GM13977 (cell line): ENCODE data around the gene FAM107A.

Experiments used
- DNase-seq: peaks from one replicate; pipeline ENCODE4 v3.0.0; 2012; ENCODE audit warnings: low spot score
- CTCF ChIP-seq: IDR thresholded peaks from 2 replicates; pipeline ENCODE4 v1.5.1; 2012; ENCODE audit warnings: mild to moderate bottlenecking, control low read depth; ENCODE audit not compliant: insufficient read depth; ENCODE audit errors: extremely low read depth, missing control alignments
- in situ Hi-C: fragments of 300-500 bp; cut with MboI; formaldehyde crosslinking; loops from one replicate; pipeline ENCODE4 v1.12.0; 2022; ENCODE audit warnings: low sequenced_read_pairs, low pct_unique_long_range_greater_than_20kb, mixed read lengths, inconsistent platforms; ENCODE audit not compliant: unreplicated experiment

Gene FAM107A

GRCh38 chr3:58577269-58577821 lies at the start of gene FAM107A:
Gene FAM107A (minus strand): TSS chr3:58577391. CDS start chr3:58569860, 7,531 bp downstream.
- no peak for DNase-seq
- in situ Hi-C loops: loop anchor here (10.0 kb wide), 1 partner anchor 47 kb away; no protein-coding TSS in a partner anchor
- no peak for TF ChIP-seq CTCF

- DNase-seq: no peak
- in situ Hi-C loops: loop anchor here (10.0 to 25.0 kb wide), 2 partner anchors 51 to 313 kb away; partner anchors contain the start of genes FAM107A, HTD2 and RPP14
- TF ChIP-seq CTCF: no peak
Measured at GRCh38 chr3:58625196-58625824, 48.1 kb upstream of the FAM107A start.

- TF ChIP-seq CTCF: no peak
- DNase-seq: no peak
- in situ Hi-C loops: loop anchor here (10.0 kb wide), 1 partner anchor 50 kb away; the partner anchor contains the start of gene FAM107A
Measured at GRCh38 chr3:58624550-58624949, 47.4 kb upstream of the FAM107A start.

GRCh38 chr3:58623961-58624360 lies 46.8 kb upstream of the FAM107A start:
- in situ Hi-C loops: loop anchor here (10.0 kb wide), 1 partner anchor 49 kb away; the partner anchor contains the start of gene FAM107A
- TF ChIP-seq CTCF: no peak
- no peak for DNase-seq

GRCh38 chr3:58623478-58623877 lies 46.3 kb upstream of the FAM107A start:
- TF ChIP-seq CTCF: no peak
- DNase-seq: no peak
- in situ Hi-C loops: loop anchor here (10.0 kb wide), 1 partner anchor 49 kb away; the partner anchor contains the start of gene FAM107A

GRCh38 chr3:58622892-58623291 lies 45.7 kb upstream of the FAM107A start:
- in situ Hi-C loops: loop anchor here (10.0 kb wide), 1 partner anchor 48 kb away; the partner anchor contains the start of gene FAM107A
- DNase-seq: no peak
- TF ChIP-seq CTCF: no peak
